ENCODE measurements around the gene SCP2D1.

Gene SCP2D1

GRCh38 chr20:18811186-18811585, 2.4 kb upstream of the SCP2D1 start:
- TF ChIP-seq CTCF (IDR thresholded peaks at IDR 0.05; ENCODE audit: insufficient read depth, low read depth, low read length, missing control alignments) = no peak

GRCh38 chr20:18811904-18812303, 1.7 kb upstream of the SCP2D1 start:
- H3K4me3 ChIP-seq (ENCODE audit: low read length) = no peak overlapping the region
- TF ChIP-seq CTCF (IDR thresholded peaks at IDR 0.05; ENCODE audit: insufficient read depth, low read depth, low read length, missing control alignments) = no peak
- no peak for DNase-seq (ENCODE audit: low read depth)

More at GRCh38 chr20:18811186-18811585, 2.4 kb upstream of the SCP2D1 start:
- no peak for DNase-seq (ENCODE audit: low read depth)
- no peak overlapping the region for H3K4me3 ChIP-seq (ENCODE audit: low read length)

- no peak for DNase-seq (ENCODE audit: low read depth)
- H3K4me3 ChIP-seq (ENCODE audit: low read length) = no peak overlapping the region
- TF ChIP-seq CTCF (IDR thresholded peaks at IDR 0.05; ENCODE audit: insufficient read depth, low read depth, low read length, missing control alignments) = no peak
Measured at GRCh38 chr20:18815194-18815942, 1.8 kb downstream of the SCP2D1 start.

- no peak for TF ChIP-seq CTCF (IDR thresholded peaks at IDR 0.05; ENCODE audit: insufficient read depth, low read depth, low read length, missing control alignments)
- no peak overlapping the region for H3K4me3 ChIP-seq (ENCODE audit: low read length)
- no peak for DNase-seq (ENCODE audit: low read depth)
Measured at GRCh38 chr20:18822832-18823231, 9.2 kb downstream of the SCP2D1 start.

- no peak for DNase-seq (ENCODE audit: low read depth)
- H3K4me3 ChIP-seq (ENCODE audit: low read length) = no peak overlapping the region
- no peak for TF ChIP-seq CTCF (IDR thresholded peaks at IDR 0.05; ENCODE audit: insufficient read depth, low read depth, low read length, missing control alignments)
Measured at GRCh38 chr20:18831830-18832499, 18.4 kb downstream of the SCP2D1 start.

- no peak overlapping the region for H3K4me3 ChIP-seq (ENCODE audit: low read length)
- TF ChIP-seq CTCF (IDR thresholded peaks at IDR 0.05; ENCODE audit: insufficient read depth, low read depth, low read length, missing control alignments) = no peak
- no peak for DNase-seq (ENCODE audit: low read depth)
Measured at GRCh38 chr20:18832546-18833200, 19.1 kb downstream of the SCP2D1 start.

Data from epithelial cell of esophagus (primary cell).